Fibroblast of the conjunctiva (primary cell): ENCODE results near the gene MID1.

Experiments used
- DNase-seq: peaks from one replicate; pipeline ENCODE4 v3.0.0-alpha.2; 2010; ENCODE audit warnings: low read depth

The MID1 gene

GRCh38 chrX:10485326-10485725, 135.1 kb downstream of the MID1 start:
- DNase-seq: no peak

GRCh38 chrX:10484683-10485247, 135.6 kb downstream of the MID1 start:
- no peak for DNase-seq

GRCh38 chrX:10483191-10483831, 137.1 kb downstream of the MID1 start:
- no peak for DNase-seq

GRCh38 chrX:10482708-10483107, 137.7 kb downstream of the MID1 start:
- DNase-seq: no peak

- DNase-seq: no peak
Observed at GRCh38 chrX:10482261-10482660, 138.1 kb downstream of the MID1 start.

GRCh38 chrX:10480861-10481260, 139.5 kb downstream of the MID1 start:
- DNase-seq: no peak

GRCh38 chrX:10479508-10479907, 140.9 kb downstream of the MID1 start:
- no peak for DNase-seq

- DNase-seq: no peak
Observed at GRCh38 chrX:10477525-10477924, 142.9 kb downstream of the MID1 start.

- no peak for DNase-seq
Observed at GRCh38 chrX:10474913-10475568, 145.3 kb downstream of the MID1 start.

GRCh38 chrX:10474510-10474909, 145.9 kb downstream of the MID1 start:
- DNase-seq: no peak

GRCh38 chrX:10471418-10471817, 149.0 kb downstream of the MID1 start:
- no peak for DNase-seq

- no peak for DNase-seq
Observed at GRCh38 chrX:10470009-10470408, 150.4 kb downstream of the MID1 start.

GRCh38 chrX:10467793-10468192, 152.6 kb downstream of the MID1 start:
- no peak for DNase-seq

- no peak for DNase-seq
Observed at GRCh38 chrX:10465254-10465653, 155.1 kb downstream of the MID1 start.

GRCh38 chrX:10457092-10457491, 163.3 kb downstream of the MID1 start:
- DNase-seq: no peak

- DNase-seq: no peak
Observed at GRCh38 chrX:10453945-10454344, 166.4 kb downstream of the MID1 start.

GRCh38 chrX:10450959-10451355, 169.4 kb downstream of the MID1 start:
- peak; percentile 27 for DNase-seq

GRCh38 chrX:10450229-10450958, 170.0 kb downstream of the MID1 start:
- DNase-seq: peak; percentile 72

GRCh38 chrX:10447564-10448214, 172.7 kb downstream of the MID1 start:
- DNase-seq: peak; percentile 5

GRCh38 chrX:10444204-10444603, 176.2 kb downstream of the MID1 start:
- no peak for DNase-seq

- no peak for DNase-seq
Observed at GRCh38 chrX:10441464-10441863, 178.9 kb downstream of the MID1 start.

GRCh38 chrX:10433296-10433965, 187.0 kb downstream of the MID1 start:
- no peak for DNase-seq
